Measurements from ENCODE around the gene ZNF544.

Gene ZNF544

DNA sequence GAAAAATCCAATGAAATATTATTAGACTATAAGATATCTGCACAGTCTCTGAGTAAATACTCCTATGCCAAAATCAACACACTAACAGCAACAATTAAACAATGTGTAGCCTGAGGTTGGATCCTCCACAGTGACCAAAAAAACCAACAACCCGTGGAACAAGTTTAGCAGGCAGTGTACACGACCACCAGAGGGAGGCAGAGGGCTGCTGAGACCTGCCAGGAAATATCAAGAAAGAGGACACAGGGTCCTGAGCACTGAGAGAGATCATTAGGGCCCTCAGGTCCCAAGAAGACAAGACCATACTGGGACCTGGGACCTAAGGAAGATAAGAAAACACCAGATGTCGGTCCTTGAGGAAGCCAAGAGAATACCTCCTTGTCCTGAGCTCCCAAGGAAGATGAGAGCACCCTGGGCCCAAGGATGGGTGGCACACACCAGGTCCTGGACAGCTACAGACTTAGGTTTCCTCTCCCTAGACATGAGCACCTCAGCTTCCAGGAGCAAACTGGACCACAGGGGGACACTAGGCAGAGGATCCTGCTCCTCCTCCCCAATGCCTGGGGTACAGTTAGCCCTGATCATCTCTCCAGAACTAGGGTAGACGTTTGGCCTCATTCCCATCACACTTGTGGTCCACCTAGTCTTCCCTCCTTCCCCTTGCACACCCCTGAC lies 46.7 kb upstream of the ZNF544 start:
- Histone ChIP-seq H3K27ac (ENCODE audit: extremely low read depth, low read depth, low read length) (no peak overlapping the region), H3K4me3 (ENCODE audit: low read depth, low read length) (peak overlapping the region; percentile 28), H3K9me3 (ENCODE audit: control insufficient read depth, insufficient read depth, low read depth, low read length) (peaks cover 5% of the 10 kb centered on the region), H3K4me1 (ENCODE audit: control insufficient read depth, insufficient read depth, low read length) (no peaks in the 10 kb centered on the region), H3K36me3 (ENCODE audit: control insufficient read depth in 2 of 2, insufficient read depth in 1 of 2, low read length in 2 of 2) (peaks cover 15 to 28% of the 10 kb centered on the region in 2 experiments; a peak in 2 of 3 replicates)
- CTCF ChIA-PET, result interaction anchor here (0.6 to 1.2 kb wide), 4 partner anchors 15 to 1665 kb away, joined by 3 to 4 read pairs (median 3); no protein-coding TSS in a partner anchor
- POLR2A ChIA-PET, result interaction anchor here (2.6 kb wide), 1 partner anchor 338 kb away, joined by 12 read pairs; the partner anchor contains the start of gene ZBTB45
- TF ChIP-seq, protein P1, sequence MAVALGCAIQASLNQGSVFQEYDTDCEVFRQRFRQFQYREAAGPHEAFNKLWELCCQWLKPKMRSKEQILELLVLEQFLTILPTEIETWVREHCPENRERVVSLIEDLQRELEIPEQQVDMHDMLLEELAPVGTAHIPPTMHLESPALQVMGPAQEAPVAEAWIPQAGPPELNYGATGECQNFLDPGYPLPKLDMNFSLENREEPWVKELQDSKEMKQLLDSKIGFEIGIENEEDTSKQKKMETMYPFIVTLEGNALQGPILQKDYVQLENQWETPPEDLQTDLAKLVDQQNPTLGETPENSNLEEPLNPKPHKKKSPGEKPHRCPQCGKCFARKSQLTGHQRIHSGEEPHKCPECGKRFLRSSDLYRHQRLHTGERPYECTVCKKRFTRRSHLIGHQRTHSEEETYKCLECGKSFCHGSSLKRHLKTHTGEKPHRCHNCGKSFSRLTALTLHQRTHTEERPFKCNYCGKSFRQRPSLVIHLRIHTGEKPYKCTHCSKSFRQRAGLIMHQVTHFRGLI (tag by site-specific recombination; IDR thresholded peaks at IDR 0.05), result no peak
- TF ChIP-seq, protein P2, sequence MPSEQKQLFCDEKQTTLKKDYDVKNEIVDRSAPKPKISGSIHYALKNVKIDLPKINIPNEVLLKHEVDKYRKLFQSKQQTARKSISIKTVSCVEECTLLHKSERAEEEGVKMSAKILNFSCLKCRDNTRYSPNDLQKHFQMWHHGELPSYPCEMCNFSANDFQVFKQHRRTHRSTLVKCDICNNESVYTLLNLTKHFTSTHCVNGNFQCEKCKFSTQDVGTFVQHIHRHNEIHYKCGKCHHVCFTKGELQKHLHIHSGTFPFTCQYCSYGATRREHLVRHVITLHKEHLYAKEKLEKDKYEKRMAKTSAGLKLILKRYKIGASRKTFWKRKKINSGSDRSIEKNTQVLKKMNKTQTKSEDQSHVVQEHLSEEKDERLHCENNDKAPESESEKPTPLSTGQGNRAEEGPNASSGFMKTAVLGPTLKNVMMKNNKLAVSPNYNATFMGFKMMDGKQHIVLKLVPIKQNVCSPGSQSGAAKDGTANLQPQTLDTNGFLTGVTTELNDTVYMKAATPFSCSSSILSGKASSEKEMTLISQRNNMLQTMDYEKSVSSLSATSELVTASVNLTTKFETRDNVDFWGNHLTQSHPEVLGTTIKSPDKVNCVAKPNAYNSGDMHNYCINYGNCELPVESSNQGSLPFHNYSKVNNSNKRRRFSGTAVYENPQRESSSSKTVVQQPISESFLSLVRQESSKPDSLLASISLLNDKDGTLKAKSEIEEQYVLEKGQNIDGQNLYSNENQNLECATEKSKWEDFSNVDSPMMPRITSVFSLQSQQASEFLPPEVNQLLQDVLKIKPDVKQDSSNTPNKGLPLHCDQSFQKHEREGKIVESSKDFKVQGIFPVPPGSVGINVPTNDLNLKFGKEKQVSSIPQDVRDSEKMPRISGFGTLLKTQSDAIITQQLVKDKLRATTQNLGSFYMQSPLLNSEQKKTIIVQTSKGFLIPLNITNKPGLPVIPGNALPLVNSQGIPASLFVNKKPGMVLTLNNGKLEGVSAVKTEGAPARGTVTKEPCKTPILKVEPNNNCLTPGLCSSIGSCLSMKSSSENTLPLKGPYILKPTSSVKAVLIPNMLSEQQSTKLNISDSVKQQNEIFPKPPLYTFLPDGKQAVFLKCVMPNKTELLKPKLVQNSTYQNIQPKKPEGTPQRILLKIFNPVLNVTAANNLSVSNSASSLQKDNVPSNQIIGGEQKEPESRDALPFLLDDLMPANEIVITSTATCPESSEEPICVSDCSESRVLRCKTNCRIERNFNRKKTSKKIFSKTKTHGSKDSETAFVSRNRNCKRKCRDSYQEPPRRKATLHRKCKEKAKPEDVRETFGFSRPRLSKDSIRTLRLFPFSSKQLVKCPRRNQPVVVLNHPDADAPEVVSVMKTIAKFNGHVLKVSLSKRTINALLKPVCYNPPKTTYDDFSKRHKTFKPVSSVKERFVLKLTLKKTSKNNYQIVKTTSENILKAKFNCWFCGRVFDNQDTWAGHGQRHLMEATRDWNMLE (tag by site-specific recombination; conservative IDR thresholded peaks at IDR 0.05; ENCODE audit: low read depth), result peak; percentile 42; the same call in 1 of the 2 replicates
- TF ChIP-seq HOXC10 (CRISPR knock-in tag; IDR thresholded peaks at IDR 0.05) (0 out of 2 replicates have a peak, but pooled peaks have one; percentile 17), ZSCAN23 (tag by site-specific recombination; IDR thresholded peaks at IDR 0.05) (no peak), ZNF311 (tag by site-specific recombination; IDR thresholded peaks at IDR 0.05; ENCODE audit: borderline replicate concordance) (peak; percentile 62; the same call in 1 of the 2 replicates), ZBTB7A (tag by site-specific recombination; IDR thresholded peaks at IDR 0.05; ENCODE audit: low read depth) (no peak), ZIC2 (tag by site-specific recombination; IDR thresholded peaks at IDR 0.05) (no peak), ZNF10 (tag by site-specific recombination; IDR thresholded peaks at IDR 0.05) (no peak), ZBTB49 (tag by site-specific recombination; IDR thresholded peaks at IDR 0.05; ENCODE audit: low read depth) (no peak), ZNF184 (tag by site-specific recombination; IDR thresholded peaks at IDR 0.05) (no peak), RBAK (tag by site-specific recombination; IDR thresholded peaks at IDR 0.05) (no peak), GFI1B (tag by site-specific recombination; IDR thresholded peaks at IDR 0.05) (no peak), ZBTB20 (tag by site-specific recombination; IDR thresholded peaks at IDR 0.05) (no peak), ZEB2 (tag by site-specific recombination; IDR thresholded peaks at IDR 0.05) (no peak), KLF16 (tag by site-specific recombination; IDR thresholded peaks at IDR 0.05) (no peak), BCL11B (tag by site-specific recombination; IDR thresholded peaks at IDR 0.05; ENCODE audit: low read depth) (0 out of 2 replicates have a peak, but pooled peaks have one; percentile 16), ZNF26 (tag by site-specific recombination; IDR thresholded peaks at IDR 0.05) (no peak), SALL2 (tag by site-specific recombination; IDR thresholded peaks at IDR 0.05; ENCODE audit: borderline replicate concordance) (no peak), ZNF701 (tag by site-specific recombination; IDR thresholded peaks at IDR 0.05) (no peak), PRDM6 (tag by site-specific recombination; IDR thresholded peaks at IDR 0.05) (no peak), MZF1 (tag by site-specific recombination; IDR thresholded peaks at IDR 0.05; ENCODE audit: borderline replicate concordance) (no peak), ZNF221 (tag by site-specific recombination; IDR thresholded peaks at IDR 0.05; ENCODE audit: borderline replicate concordance) (no peak)

All from HEK293 (cell line).